Fibroblast of peridontal ligament (primary cell): Measurements from ENCODE around the gene ERICH6B.

Source experiments
- DNase-seq: peaks from one replicate; pipeline ENCODE4 v3.0.0-alpha.2; 2010; ENCODE audit errors: extremely low read depth

ERICH6B gene

DNA sequence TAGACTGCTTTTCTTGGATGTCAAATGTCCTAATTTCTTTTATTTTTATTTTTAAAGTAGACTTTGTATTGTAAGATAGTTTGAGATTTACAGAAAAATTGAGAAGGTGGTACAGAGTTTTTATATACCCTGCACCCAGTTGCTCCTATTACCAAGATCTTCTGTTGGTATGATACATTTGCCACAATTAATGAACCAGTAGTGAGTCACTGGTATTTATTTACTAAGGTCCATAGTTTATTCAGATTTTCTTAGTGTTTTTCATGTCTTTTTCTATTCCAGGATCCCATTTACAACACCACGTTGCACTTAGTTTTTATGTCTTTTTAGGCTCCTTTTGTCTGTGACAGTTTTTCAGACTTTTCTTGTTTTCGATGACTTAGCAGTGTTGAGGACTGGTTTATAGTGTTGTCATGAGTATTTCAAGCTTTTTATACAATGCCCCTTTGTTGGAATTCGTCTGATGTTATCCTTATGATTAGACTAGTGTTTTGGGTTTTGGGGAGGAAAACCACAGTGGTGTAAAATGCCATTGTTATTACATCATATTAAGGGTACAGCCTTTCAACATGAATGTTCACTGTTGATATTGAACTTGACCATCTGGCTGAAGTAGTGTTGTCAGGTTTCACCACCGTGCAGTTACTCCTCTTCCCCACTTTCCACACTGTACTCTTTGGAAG, 114.9 kb downstream of the ERICH6B start:
- DNase-seq: peak; percentile 97

DNA sequence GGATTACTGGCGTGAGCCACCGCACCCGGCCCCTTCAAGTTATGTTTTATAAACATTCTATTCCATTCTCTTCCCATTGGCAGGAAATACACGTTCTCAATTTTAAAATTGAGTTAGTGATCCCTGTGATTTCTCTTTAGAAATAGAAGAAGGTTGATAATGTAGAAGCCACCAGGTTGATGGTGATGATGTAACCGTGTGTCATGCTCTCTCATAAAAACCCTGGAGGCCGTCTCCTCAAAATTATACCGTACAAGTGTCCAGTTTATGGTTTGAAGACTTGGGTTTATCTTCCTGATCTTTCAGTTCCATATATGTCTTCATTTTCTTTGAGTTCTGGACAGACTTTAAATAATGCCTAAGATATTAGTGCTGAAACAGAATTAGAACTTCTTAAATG, 118.6 kb downstream of the ERICH6B start:
- no peak for DNase-seq

DNA sequence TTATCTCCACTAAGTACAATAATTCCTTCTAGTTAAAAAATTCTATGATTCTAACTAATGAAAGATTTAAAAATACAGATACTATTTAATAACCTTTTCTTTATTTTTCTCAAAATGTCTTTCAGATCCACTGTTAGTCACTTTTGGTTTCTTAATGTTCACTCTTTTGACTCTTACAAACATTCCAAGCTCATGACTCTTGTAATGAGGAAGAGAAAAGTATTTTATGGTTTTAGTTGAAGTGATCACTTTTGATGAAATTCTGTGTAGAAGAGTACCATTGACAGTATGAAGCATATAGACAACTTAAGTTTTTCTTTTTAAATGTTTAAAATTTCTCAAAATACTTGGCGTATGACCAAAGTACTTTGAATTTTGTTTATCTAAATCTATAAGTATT, 123.0 kb downstream of the ERICH6B start:
- DNase-seq: peak; percentile 77
